ENCODE data around the gene ATP8A2.

The ATP8A2 gene

GRCh38 chr13:25859528-25859927 lies 487.8 kb downstream of the ATP8A2 start:
- DNase-seq (ENCODE audit: low read depth) = no peak

GRCh38 chr13:25860265-25860664 lies 488.5 kb downstream of the ATP8A2 start:
- no peak for DNase-seq (ENCODE audit: low read depth)

- no peak for DNase-seq (ENCODE audit: low read depth)
These were observed 489.1 kb downstream of the ATP8A2 start for GRCh38 chr13:25860862-25861261.

- no peak for DNase-seq (ENCODE audit: low read depth)
These were observed 490.4 kb downstream of the ATP8A2 start for GRCh38 chr13:25862156-25862555.

- no peak for DNase-seq (ENCODE audit: low read depth)
These were observed 492.3 kb downstream of the ATP8A2 start for GRCh38 chr13:25864116-25864515.

GRCh38 chr13:25864936-25865335 lies 493.2 kb downstream of the ATP8A2 start:
- DNase-seq (ENCODE audit: low read depth) = no peak

- DNase-seq (ENCODE audit: low read depth) = no peak
These were observed 493.6 kb downstream of the ATP8A2 start for GRCh38 chr13:25865391-25865790.

GRCh38 chr13:25867038-25867437 lies 495.3 kb downstream of the ATP8A2 start:
- DNase-seq (ENCODE audit: low read depth) = no peak

- no peak for DNase-seq (ENCODE audit: low read depth)
These were observed 496.7 kb downstream of the ATP8A2 start for GRCh38 chr13:25868490-25868889.

GRCh38 chr13:25869941-25870340 lies 498.2 kb downstream of the ATP8A2 start:
- DNase-seq (ENCODE audit: low read depth) = no peak

- no peak for DNase-seq (ENCODE audit: low read depth)
These were observed 499.8 kb downstream of the ATP8A2 start for GRCh38 chr13:25871389-25872125.

- DNase-seq (ENCODE audit: low read depth) = no peak
These were observed 500.9 kb downstream of the ATP8A2 start for GRCh38 chr13:25872481-25873241.

GRCh38 chr13:25873242-25873612 lies 501.5 kb downstream of the ATP8A2 start:
- no peak for DNase-seq (ENCODE audit: low read depth)

- DNase-seq (ENCODE audit: low read depth) = no peak
These were observed 502.4 kb downstream of the ATP8A2 start for GRCh38 chr13:25874064-25874737.

- DNase-seq (ENCODE audit: low read depth) = peak; percentile 19
These were observed 503.1 kb downstream of the ATP8A2 start for GRCh38 chr13:25874907-25875306.

- DNase-seq (ENCODE audit: low read depth) = no peak
These were observed 504.5 kb downstream of the ATP8A2 start for GRCh38 chr13:25876247-25876646.

GRCh38 chr13:25879466-25879865 lies 507.7 kb downstream of the ATP8A2 start:
- DNase-seq (ENCODE audit: low read depth) = no peak

- DNase-seq (ENCODE audit: low read depth) = no peak
These were observed 509.6 kb downstream of the ATP8A2 start for GRCh38 chr13:25881136-25881926.

- DNase-seq (ENCODE audit: low read depth) = no peak
These were observed 510.2 kb downstream of the ATP8A2 start for GRCh38 chr13:25881971-25882451.

GRCh38 chr13:25882466-25883357 lies 510.9 kb downstream of the ATP8A2 start:
- DNase-seq (ENCODE audit: low read depth) = no peak

- no peak for DNase-seq (ENCODE audit: low read depth)
These were observed 513.6 kb downstream of the ATP8A2 start for GRCh38 chr13:25885418-25885817.
